COLO668 (cell line): Measurements from ENCODE around the gene RCC2.

Source experiments
- DNase-seq: peaks from one replicate; lab custom pipeline; 2025; ENCODE audit not compliant: unreplicated experiment; lab: John Stamatoyannopoulos, UW

Gene RCC2

DNA sequence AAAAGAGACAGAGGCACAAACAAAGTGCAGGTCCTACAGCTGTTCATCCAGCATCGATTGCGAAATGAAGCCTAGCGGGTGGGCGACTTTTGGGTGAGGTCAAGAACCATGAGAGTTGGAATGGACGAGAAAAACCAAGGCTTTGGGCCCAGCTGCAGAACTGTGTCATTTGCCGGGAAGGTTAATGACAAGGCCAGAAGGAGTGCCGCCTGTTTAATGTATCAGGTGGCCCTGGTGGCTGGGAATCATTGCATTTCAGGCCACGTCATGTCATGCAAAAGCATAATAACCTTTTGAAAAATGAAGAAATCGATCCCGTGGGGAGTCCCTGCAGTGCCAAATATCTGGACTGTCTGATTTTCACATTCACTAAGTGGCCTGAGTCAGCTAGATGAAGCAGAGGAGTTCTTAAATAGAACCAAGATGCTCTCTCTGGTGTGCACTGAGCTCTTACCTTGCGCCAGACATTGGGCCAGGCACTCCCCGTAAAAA lies 8.1 kb upstream of the RCC2 start:
- DNase-seq, result no peak

DNA sequence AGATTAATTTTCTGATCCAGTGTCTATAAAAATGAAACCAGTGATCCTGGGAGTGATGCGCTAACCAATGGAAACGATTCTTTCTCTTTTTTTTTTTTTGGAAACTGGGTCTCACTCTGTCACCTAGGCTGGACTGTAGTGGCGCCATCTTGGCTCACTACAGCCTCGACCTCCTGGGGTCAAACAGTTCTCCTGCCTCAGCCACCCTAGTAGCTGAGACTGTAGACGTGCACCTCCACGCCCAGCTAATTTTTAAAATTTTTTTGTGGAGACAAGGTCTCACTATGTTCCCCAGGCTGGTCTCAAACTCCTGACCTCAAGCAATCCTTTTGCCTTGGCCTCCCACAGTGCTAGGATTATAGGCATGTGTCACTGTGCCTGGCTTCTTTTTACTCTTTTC lies 3.4 kb upstream of the RCC2 start:
- no peak for DNase-seq

DNA sequence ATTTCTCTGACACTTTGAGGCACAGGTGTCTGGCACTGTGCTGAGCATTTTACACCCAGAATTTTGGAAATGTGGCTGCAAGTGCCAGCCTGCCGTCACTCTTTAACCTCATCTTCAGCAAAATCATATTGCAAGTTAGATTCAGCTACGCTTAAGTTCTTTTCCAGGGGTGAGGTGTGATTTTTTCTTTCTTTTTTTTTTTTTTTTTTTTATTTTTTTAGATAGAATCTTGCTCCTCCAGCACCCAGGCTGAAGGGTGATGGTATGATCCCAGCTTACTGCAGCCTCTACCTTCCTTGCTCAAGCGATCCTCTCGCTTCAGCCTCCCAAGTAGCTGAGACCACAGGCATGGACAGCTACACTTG lies 2.5 kb upstream of the RCC2 start:
- no peak for DNase-seq

DNA sequence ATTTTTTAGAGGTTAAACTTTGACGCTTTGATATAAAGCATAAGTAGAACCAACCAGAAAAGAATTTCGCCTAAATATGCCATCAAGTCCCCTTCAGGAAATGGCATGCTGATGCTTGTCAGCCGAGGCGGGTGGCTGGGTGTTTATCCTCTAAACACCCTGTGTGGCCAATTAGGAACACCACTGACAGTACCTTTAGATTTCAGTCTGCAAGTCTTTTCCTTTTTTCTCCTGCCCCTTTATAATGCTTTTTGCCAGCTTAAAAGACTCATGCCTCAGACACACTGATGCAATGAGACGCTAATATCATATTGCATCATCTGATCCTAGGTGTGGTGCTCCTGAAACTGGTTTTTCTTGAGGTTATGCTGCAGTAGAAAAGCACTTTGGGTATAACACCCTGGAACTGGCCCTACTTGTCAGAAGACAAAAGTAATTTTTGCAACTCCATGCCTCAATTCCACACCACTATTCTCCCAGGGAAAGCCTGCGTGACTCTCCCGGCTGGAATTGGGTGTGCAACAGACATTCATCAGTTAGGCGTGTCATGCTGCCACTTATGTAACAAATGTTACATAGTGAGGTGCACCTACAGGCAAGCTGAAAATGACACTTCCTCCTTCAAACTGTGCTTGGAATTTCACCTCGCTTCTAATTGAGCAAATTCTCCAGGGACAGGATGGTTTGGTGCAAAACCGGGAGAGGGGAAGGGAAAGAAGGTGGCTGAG lies 2.0 kb upstream of the RCC2 start:
- peak; percentile 36 for DNase-seq

DNA sequence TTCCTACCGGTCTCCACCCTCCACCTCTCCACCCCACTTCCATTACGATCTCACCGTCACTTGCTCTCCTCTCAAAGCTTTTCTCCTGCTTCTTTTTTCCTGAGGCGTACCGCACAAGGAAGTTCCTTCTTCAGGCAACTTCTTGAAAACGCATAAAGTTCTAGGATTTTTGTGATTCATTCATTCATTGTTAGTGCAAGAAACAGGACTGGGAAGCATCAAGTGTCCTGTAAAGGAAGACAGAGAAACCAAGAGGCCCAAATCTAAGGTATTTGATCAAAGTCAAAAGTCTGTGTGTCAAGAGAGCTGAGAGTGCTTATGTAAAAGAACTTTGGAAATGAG lies 1.3 kb upstream of the RCC2 start:
- no peak for DNase-seq

DNA sequence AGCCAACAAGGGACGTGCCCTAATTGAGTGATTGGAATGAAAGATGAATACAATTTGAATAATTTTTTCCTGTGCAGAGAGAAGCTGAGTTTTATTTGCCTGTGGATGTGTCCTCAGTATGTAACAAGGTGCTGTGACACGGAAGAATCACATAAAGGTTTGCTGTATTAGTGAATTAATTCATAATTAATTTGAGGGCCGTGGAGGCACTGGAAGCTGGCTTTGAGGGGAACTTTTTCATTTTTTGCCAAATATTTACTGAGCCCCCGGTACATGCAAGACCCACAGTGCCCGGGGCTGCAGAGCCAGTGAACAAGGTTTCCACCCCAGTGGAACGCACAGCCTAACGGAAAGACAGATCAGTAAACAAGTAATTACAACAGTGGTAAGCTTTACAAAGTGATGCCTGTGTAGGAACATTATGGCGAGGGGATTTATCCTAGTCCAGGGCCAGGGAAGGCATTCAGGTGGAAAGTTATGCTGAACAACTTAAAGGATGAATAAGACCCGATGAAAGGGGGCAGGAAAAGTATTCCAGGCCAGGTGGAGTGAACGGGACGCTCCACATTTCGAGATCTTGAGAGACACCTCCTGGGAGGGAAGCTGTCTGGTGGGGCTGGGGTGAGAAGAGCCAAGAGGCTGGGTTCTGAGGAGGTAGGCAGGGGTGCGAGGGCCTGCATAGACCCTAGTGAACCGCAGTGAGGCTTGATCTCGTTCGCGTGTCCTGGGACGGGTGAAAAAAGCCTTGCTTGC lies 773 bp upstream of the RCC2 start:
- no peak for DNase-seq

DNA sequence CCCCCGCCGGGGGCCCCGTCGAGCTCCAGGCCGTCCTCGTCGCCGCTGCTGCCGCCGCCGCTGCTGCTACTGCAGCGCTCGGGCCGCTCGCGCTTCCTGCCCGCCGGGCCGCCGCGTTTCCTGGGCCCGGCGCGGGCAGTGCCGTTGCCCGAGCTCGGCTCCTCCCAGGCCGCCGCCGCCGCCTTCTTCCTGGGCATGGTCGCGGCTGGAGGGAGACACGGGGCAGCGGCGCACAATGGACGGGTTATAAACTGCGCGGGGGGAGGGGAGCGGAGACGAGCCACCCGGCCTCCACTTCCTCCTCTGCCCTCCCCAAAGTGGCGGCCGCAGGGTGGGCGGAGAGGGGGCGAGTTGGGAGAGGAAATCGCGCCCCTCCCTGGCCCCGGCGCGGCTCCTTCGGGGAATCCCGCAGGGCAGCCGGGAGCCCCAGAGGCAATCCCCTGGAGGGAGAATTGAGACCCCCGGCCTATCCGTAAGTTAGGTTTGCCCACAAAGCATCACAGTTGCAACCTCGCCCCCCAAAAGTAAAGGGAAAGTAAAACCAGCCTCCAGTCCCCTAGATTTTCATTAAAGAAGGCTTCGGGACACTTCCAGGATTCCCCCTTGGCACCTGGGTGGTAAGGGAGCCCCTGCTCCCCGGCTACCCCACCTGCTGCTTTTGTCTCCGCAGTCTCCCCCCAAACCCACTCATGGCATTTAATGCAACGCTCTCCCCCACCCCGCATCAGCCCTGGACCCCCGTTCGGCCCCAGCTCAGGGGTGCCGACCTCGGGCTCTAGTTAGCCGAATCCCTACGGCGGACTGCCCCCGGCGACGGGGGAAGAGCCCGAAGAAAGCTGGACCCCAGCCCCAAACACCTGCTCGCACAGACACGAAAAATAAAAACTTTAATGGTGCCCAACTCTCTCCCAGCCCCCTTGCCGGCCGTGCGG lies 893 bp downstream of the RCC2 start:
- DNase-seq, result peak; percentile 93

DNA sequence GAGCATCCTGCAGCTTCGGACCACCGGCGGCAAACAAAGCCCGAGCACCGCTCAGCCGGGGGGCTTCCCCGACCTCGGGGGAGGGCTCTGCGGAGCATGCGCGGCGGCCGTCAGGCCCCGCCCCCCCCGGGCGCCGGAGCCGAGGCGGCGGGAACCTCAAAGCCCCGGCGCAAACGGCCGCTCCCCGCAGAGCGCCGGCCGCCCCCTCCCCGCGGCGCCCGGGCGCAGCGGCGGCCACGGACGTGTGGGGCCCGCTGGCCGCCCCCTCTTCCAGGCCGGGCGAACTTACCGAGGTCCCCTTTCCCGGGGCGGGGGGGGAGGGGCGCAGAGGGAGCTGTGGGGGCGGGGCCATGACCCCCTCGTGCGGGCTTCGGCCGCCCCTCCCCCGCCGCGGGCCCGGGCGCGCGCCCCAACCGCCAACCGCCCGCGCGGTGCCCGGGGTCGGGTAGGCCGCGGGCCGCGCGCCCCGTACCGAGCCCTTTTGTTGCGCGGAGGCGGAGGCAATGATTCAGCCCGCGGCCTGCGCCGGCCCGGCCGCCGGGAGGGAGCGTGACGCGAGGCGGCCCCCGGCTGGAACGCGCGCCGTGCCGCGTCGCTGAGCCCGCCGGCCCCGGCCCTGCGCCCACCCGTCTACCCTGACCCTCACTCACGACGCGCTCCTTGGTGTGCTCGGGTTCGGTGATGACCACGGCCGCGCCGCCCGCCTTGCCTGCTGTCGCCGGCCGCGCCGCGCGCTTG lies 1.7 kb downstream of the RCC2 start:
- peak; percentile 92 for DNase-seq

DNA sequence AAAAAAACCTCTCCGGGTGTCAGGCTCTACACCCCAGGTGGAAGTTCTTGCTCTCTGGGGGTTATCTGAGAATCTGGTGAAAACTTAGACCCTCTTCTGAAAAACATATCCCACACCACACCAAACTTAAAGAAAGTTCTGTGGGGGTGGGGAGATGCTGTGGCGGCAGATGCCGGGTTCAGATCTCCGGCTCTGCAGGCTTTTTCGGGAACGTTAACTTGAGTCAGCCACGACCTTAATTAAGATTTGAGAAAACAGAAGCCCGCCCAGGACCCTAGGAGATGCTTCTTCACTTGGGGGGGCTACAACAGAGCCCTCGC lies 2.3 kb downstream of the RCC2 start:
- no peak for DNase-seq

DNA sequence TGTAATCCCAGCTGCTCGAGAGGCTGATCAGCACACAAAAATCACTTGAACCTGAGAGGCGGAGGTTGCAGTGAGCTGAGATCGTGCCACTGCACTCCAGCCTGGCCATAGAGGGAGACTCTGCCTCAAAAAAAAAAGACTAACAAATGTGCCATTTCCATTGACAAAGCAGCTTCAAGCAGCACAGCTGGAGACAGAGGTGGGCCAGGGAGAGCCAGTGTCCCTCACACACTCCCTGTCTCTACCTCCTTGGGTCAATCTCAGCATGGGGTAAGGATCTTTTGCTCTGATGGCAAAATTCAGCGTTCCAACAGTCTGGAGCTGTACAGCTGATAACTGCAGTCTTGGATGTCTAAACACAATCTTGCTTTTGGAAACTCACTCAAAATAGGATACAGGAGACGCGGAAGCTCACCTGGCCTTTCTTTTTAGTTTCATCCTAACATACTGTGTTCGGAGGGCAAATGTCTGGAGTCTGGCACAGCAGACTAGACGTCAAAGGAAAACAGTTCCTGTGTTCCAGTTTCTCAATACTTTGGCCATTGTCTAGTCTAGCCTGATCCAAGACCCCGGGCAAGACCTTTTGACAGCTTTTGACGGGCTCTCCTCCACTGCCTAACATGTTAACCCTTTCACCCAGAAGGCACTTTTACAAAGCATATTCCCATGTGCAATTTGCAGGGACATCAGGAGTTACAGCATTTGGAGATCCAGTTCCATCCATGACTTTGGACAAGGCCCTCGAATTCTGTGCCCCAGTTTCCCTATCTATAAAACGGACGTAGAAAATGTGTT lies 2.9 kb downstream of the RCC2 start:
- DNase-seq, result no peak

DNA sequence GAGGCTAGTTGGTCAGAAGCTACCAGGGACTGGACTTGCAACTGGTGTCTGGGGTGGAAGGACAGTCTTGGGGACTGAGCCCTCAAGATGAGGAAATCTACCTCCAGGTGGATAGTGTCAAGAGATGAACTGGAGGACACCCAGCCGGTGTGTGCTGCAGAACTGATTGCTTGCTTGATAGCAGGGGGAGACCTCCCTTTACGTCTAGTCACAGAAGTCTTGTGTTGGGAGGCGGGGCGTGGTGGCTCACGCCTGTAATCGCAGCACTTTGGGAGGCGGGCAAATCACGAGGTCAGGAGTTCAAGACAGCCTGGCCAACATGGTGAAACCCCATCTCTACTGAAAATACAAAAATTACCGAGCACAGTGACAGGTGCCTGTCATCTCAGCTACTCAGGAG lies 4.9 kb downstream of the RCC2 start:
- no peak for DNase-seq

DNA sequence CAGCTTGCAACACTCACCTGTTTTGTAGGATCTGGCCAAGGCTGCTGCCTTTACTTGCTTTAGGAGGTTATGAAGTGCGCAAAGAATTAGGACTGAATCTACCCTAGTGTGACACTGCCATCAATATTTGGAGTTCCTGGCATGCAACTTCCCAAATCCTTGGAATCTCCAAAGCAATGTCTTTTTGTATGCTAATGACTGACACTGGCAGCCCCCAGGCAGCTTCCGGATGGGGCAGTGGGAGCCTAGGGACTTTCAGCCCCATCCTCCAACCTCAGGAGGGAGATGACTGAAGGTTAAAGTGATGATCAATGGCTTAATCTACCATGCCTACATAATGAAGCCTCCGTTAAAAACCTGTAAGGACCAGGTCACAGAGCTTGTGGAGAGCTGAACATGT lies 5.5 kb downstream of the RCC2 start:
- DNase-seq, result no peak

DNA sequence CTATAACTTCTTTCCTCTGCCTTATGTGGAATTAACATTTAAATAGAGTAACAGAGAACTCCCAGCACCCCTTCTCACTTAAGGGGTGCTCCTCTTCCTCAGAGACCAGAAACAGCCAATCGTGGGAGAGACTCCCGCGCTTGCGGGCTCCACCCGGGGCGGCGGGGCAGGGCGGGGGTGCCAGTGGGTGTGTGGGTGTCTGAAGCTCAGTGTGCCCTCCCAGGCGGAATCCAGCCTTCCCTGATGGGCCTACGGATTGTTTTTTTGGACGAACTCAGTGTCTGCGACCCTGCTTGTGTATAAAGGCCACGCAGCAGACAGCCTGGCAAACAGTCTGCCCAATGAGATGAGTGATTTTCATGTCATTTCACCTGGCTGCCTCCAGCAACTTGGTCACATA lies 6.2 kb downstream of the RCC2 start:
- DNase-seq, result no peak

DNA sequence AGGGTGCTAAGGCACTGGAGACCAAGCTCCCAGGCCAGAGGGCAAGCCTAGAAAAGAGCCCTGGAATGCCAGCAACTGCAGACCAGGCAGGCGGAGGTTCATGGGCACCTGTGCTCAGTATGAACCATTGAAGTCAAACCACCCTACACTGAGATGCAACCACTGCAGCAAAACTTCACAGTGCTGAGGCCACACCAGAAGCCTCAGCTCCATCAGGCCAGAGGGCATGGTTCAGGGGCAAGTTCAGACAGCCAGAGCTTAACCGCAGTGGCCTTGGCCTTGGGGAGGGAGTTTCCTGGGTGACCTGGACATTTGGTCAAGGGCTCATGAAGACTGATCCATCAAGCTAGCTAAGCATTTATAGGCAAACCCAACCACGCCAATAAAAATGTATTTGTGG lies 7.1 kb downstream of the RCC2 start:
- no peak for DNase-seq

DNA sequence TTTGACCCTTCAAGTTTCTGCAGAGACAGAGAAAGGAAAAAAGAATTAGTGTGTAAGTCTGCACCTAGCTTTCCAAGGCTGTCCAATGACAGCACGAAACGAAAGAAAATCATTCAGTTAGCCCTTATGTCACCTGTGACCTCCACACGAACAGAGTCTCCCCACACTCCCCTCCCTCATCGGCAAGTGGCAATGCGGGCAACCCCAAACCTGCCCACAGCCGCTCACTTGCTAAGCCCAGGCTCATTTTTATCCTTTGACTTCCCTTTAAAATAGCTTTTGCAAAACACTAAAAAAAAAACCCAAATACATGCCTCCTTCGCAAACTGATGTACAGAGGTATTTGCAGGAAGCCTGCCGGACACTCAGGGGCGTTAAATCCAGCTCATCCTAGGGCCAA lies 10.3 kb downstream of the RCC2 start:
- DNase-seq, result no peak

DNA sequence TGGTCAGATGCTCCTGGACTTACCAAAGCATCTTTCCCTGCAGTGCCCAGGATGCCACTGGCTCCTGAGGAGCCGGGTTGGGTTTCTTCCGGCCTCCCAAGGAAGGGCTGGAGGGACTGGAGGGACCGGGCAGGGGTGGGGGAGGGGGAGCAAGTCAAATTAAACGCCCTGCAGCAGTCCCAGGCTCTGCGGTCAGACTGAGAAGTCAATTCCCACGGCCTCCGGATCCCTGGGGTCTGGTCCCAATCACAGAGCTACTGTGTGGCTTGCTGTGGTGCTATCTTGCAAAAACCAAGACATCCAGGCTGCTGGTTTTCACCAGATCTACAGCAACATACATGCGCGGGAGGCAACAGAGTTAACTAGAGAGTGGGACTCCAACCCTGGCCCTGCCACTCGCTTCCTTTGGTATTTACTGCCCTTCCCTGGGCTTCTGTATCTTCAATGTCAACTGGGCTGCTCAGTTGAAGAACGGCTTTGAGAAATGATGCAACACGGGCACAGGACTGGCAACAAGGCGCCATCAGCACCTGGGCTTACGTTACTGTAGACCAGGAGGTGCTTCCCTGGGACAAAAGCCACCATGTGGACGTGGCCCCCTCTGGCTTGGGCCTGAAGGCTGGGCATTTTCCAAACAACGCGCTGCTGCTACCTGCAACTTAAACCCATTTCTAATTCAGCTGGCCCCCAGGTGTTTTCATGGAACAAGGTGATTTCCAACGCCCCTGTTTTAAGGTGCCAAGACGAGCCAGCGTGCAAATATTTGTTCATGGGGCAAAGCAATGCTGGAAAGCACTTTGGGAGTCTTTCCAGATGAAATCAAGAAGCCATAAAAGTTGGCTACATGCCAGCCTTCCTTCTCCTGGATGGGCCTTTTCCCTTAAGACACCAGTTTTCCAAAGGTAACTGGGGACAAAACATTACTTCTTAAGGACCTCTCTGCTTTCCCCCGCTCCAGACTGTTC lies 11.5 kb downstream of the RCC2 start:
- no peak for DNase-seq

DNA sequence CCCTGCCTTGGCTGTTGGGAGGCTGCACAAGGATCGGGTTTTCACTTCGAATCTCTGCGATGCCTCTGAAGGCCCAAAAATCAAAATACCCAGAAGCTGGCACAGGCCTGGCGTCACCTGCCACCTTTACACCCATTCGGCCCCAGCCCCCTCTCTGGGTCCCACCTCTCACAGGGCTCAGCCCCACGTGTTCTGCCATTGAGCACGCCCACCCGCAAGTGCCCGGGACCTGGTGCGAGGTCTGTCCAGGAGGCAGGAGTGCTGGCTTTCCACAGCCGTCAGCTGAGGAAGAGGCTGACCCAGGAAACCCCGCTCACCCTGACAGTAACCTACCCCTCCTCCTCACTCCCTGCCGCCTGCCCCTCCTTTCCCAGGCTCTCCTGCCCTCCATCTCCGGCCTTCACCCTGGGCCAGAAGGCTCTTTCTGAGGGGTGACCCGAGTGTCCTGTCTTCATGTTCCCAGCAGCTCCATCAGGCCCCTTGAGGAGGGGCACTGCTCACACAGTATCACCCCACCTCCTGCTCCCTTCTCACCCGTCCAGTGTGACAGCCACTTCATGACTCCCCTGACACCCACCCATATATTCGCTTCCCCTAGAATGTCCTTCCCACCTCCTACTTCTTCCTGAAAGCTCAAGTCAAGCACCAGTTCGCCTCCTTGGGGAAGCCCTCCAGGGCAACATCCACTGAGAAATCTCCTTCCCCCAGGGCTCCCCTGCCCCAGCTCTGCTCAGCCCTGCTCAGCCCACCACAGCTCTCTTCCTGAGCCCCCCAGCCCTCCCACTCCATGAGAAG lies 13.5 kb downstream of the RCC2 start:
- DNase-seq, result no peak

DNA sequence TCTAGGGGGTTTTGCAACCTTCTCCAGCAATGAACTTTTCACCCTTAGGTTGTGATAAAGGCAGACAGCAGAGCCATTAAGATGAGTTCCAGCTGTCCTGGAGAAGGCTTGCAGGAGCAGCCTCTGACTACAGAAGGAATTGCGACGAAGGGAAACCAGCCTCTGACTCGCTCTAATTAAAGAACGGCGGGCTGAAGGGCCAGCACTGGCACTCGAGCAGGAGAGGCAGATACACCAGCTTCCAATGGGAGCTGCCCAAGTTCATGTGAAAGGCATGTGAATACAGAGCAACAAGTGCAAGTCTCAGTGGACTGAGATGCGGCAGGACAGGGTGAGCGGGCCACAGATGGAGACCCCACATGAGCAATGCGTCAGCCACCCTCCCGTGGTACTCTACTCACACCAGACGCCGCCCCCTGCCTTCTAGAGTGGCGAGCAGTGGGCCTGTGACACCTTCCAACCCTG lies 15.7 kb downstream of the RCC2 start:
- no peak for DNase-seq
